Esophagus squamous epithelium (tissue), 4 donors: ENCODE measurements around the gene CGNL1.

Experiments used
- CTCF ChIP-seq, 6 experiments: fragments of 450-650 bp in 4 of 6; fragments of 200-600 bp in 2 of 6; sonication (generic) in 2 of 6; IDR thresholded peaks; one replicate each; pipeline ENCODE4 v1.5.1; 2016 to 2019; ENCODE audit warnings: antibody characterized with exemption in 6 of 6, mild to moderate bottlenecking in 4 of 6, moderate library complexity in 4 of 6
- POLR2A ChIP-seq, 4 donors: fragments of 450-650 bp; IDR thresholded peaks; one replicate each; pipeline ENCODE4 v1.6.1; 2017; ENCODE audit warnings: antibody characterized with exemption in 4 of 4, mild to moderate bottlenecking in 4 of 4, moderate library complexity in 3 of 4

- TF ChIP-seq POLR2A (IDR thresholded peaks at IDR 0.05), result no peak
- no peak for TF ChIP-seq CTCF (IDR thresholded peaks at IDR 0.05)
These were observed 84.0 kb downstream of the CGNL1 start for GRCh38 chr15:57460208-57460816.
